ENCODE data around the gene PDLIM1. TPM values are rescaled to one million over a fixed set of nuclear protein-coding genes. Genes with fewer than 3 reads are reported as not detected.

The PDLIM1 gene
- total RNA-seq, 1 donor from 2014 or later = 2.6 TPM

- DNase-seq (ENCODE audit: low spot score) = no peak
- H3K36me3 Mint-ChIP-seq (ENCODE audit: low read depth) = no peaks in the 10 kb centered on the region
- intact Hi-C loops (cut with micrococcal nuclease) = no loop called here
- no peak overlapping the region for H3K27ac Mint-ChIP-seq
- no peaks in the 10 kb centered on the region for H3K4me1 Mint-ChIP-seq (ENCODE audit: low read depth)
- H3K27me3 Mint-ChIP-seq (ENCODE audit: insufficient read depth) = peaks cover 2% of the 10 kb centered on the region
- no peak overlapping the region for H3K4me3 Mint-ChIP-seq
- H3K9me3 Mint-ChIP-seq = no peaks in the 10 kb centered on the region
Measured at GRCh38 chr10:95277614-95278013, 13.2 kb downstream of the PDLIM1 start.

GRCh38 chr10:95277201-95277570 is 13.6 kb downstream of the PDLIM1 start:
- Mint-ChIP-seq H3K4me1 (ENCODE audit: low read depth) (no peaks in the 10 kb centered on the region), H3K36me3 (ENCODE audit: low read depth) (no peaks in the 10 kb centered on the region), H3K4me3 (no peak overlapping the region), H3K27ac (no peak overlapping the region), H3K9me3 (no peaks in the 10 kb centered on the region), H3K27me3 (ENCODE audit: insufficient read depth) (no peaks in the 10 kb centered on the region)
- intact Hi-C loops (cut with micrococcal nuclease) = no loop called here
- no peak for DNase-seq (ENCODE audit: low spot score)

- no peak for DNase-seq (ENCODE audit: low spot score)
- no peaks in the 10 kb centered on the region for H3K4me1 Mint-ChIP-seq (ENCODE audit: low read depth)
- no peaks in the 10 kb centered on the region for H3K36me3 Mint-ChIP-seq (ENCODE audit: low read depth)
- intact Hi-C loops (cut with micrococcal nuclease) = no loop called here
- no peaks in the 10 kb centered on the region for H3K27me3 Mint-ChIP-seq (ENCODE audit: insufficient read depth)
- no peak overlapping the region for H3K4me3 Mint-ChIP-seq
- no peaks in the 10 kb centered on the region for H3K9me3 Mint-ChIP-seq
- no peak overlapping the region for H3K27ac Mint-ChIP-seq
Measured at GRCh38 chr10:95276367-95277200, 14.2 kb downstream of the PDLIM1 start.

- DNase-seq (ENCODE audit: low spot score) = no peak
- Mint-ChIP-seq H3K9me3 (no peaks in the 10 kb centered on the region), H3K36me3 (ENCODE audit: low read depth) (no peaks in the 10 kb centered on the region), H3K27me3 (ENCODE audit: insufficient read depth) (no peaks in the 10 kb centered on the region), H3K27ac (no peak overlapping the region), H3K4me1 (ENCODE audit: low read depth) (no peaks in the 10 kb centered on the region), H3K4me3 (no peak overlapping the region)
- intact Hi-C loops (cut with micrococcal nuclease) = no loop called here
Measured at GRCh38 chr10:95275726-95276366, 15.0 kb downstream of the PDLIM1 start.

- H3K4me1 Mint-ChIP-seq (ENCODE audit: low read depth) = no peaks in the 10 kb centered on the region
- no peak for DNase-seq (ENCODE audit: low spot score)
- intact Hi-C loops (cut with micrococcal nuclease) = no loop called here
- no peak overlapping the region for H3K27ac Mint-ChIP-seq
- H3K9me3 Mint-ChIP-seq = no peaks in the 10 kb centered on the region
- no peaks in the 10 kb centered on the region for H3K36me3 Mint-ChIP-seq (ENCODE audit: low read depth)
- peaks cover 2% of the 10 kb centered on the region for H3K27me3 Mint-ChIP-seq (ENCODE audit: insufficient read depth)
- H3K4me3 Mint-ChIP-seq = no peak overlapping the region
Measured at GRCh38 chr10:95273393-95274312, 17.1 kb downstream of the PDLIM1 start.

- Mint-ChIP-seq H3K27me3 (ENCODE audit: insufficient read depth) (peaks cover 4% of the 10 kb centered on the region), H3K9me3 (no peaks in the 10 kb centered on the region), H3K36me3 (ENCODE audit: low read depth) (peaks cover 4% of the 10 kb centered on the region), H3K4me1 (ENCODE audit: low read depth) (no peaks in the 10 kb centered on the region), H3K27ac (no peak overlapping the region), H3K4me3 (no peak overlapping the region)
- intact Hi-C loops (cut with micrococcal nuclease) = no loop called here
- DNase-seq (ENCODE audit: low spot score) = no peak
Measured at GRCh38 chr10:95268438-95268837, 22.4 kb downstream of the PDLIM1 start.

GRCh38 chr10:95267251-95267650 is 23.6 kb downstream of the PDLIM1 start:
- Mint-ChIP-seq H3K27ac (no peak overlapping the region), H3K36me3 (ENCODE audit: low read depth) (peaks cover 4% of the 10 kb centered on the region), H3K4me3 (no peak overlapping the region), H3K9me3 (no peaks in the 10 kb centered on the region), H3K27me3 (ENCODE audit: insufficient read depth) (peaks cover 4% of the 10 kb centered on the region), H3K4me1 (ENCODE audit: low read depth) (no peaks in the 10 kb centered on the region)
- intact Hi-C loops (cut with micrococcal nuclease) = no loop called here
- DNase-seq (ENCODE audit: low spot score) = no peak

GRCh38 chr10:95266674-95267095 is 24.1 kb downstream of the PDLIM1 start:
- no peak for DNase-seq (ENCODE audit: low spot score)
- H3K27ac Mint-ChIP-seq = peak overlapping the region; percentile 18
- intact Hi-C loops (cut with micrococcal nuclease) = no loop called here
- peaks cover 4% of the 10 kb centered on the region for H3K27me3 Mint-ChIP-seq (ENCODE audit: insufficient read depth)
- no peak overlapping the region for H3K4me3 Mint-ChIP-seq
- no peaks in the 10 kb centered on the region for H3K9me3 Mint-ChIP-seq
- peaks cover 4% of the 10 kb centered on the region for H3K36me3 Mint-ChIP-seq (ENCODE audit: low read depth)
- no peaks in the 10 kb centered on the region for H3K4me1 Mint-ChIP-seq (ENCODE audit: low read depth)

- Mint-ChIP-seq H3K9me3 (no peaks in the 10 kb centered on the region), H3K4me3 (no peak overlapping the region), H3K27ac (no peak overlapping the region), H3K36me3 (ENCODE audit: low read depth) (peaks cover 4% of the 10 kb centered on the region), H3K4me1 (ENCODE audit: low read depth) (no peaks in the 10 kb centered on the region), H3K27me3 (ENCODE audit: insufficient read depth) (peaks cover 4% of the 10 kb centered on the region)
- intact Hi-C loops (cut with micrococcal nuclease) = no loop called here
- DNase-seq (ENCODE audit: low spot score) = no peak
Measured at GRCh38 chr10:95265572-95265971, 25.2 kb downstream of the PDLIM1 start.

GRCh38 chr10:95264227-95265051 is 26.4 kb downstream of the PDLIM1 start:
- DNase-seq (ENCODE audit: low spot score) = no peak
- H3K4me3 Mint-ChIP-seq = no peak overlapping the region

GRCh38 chr10:95263864-95264226 is 27.0 kb downstream of the PDLIM1 start:
- Mint-ChIP-seq H3K4me1 (ENCODE audit: low read depth) (no peaks in the 10 kb centered on the region), H3K4me3 (no peak overlapping the region), H3K27ac (no peak overlapping the region), H3K9me3 (no peaks in the 10 kb centered on the region), H3K27me3 (ENCODE audit: insufficient read depth) (peaks cover 3% of the 10 kb centered on the region), H3K36me3 (ENCODE audit: low read depth) (peaks cover 4% of the 10 kb centered on the region)
- DNase-seq (ENCODE audit: low spot score) = no peak
- intact Hi-C loops (cut with micrococcal nuclease) = no loop called here

More at GRCh38 chr10:95264227-95265051, 26.4 kb downstream of the PDLIM1 start:
- Mint-ChIP-seq H3K27me3 (ENCODE audit: insufficient read depth) (peaks cover 4% of the 10 kb centered on the region), H3K9me3 (no peaks in the 10 kb centered on the region), H3K4me1 (ENCODE audit: low read depth) (no peaks in the 10 kb centered on the region), H3K36me3 (ENCODE audit: low read depth) (peaks cover 4% of the 10 kb centered on the region), H3K27ac (no peak overlapping the region)
- intact Hi-C loops (cut with micrococcal nuclease) = no loop called here

GRCh38 chr10:95262763-95263518 is 27.9 kb downstream of the PDLIM1 start:
- H3K4me3 Mint-ChIP-seq = no peak overlapping the region
- no peak overlapping the region for H3K27ac Mint-ChIP-seq
- H3K9me3 Mint-ChIP-seq = no peaks in the 10 kb centered on the region
- no peak for DNase-seq (ENCODE audit: low spot score)
- intact Hi-C loops (cut with micrococcal nuclease) = no loop called here
- H3K36me3 Mint-ChIP-seq (ENCODE audit: low read depth) = peaks cover 4% of the 10 kb centered on the region
- no peaks in the 10 kb centered on the region for H3K4me1 Mint-ChIP-seq (ENCODE audit: low read depth)
- peaks cover 2% of the 10 kb centered on the region for H3K27me3 Mint-ChIP-seq (ENCODE audit: insufficient read depth)
